Left hindlimb (tissue), 1 donor: Measurements from ENCODE around the gene AP3M1.

Source experiments
- DNase-seq: peaks from one replicate; pipeline ENCODE4 v3.0.0-alpha.2; 2018

The AP3M1 gene

GRCh38 chr10:74077416-74077815, 73.2 kb downstream of the AP3M1 start:
- no peak for DNase-seq

DNA sequence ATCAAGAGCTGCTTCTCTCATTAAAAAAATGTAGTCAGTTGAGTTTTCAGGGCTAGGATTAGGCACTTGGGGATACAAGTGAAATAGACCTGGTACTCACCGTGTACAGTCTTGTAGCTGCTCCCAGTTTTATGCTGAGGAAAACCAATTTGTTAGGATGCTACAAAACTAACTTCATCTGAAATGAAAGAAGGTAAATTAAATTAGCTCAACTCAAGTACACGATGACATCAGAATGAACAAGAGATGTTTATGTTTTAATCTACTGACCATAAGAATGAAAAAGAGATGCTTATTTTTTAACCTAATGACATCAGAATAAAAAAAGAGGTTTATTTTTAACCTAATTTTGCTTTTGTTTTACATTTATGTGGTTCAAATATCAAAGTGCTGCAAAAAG, 73.7 kb downstream of the AP3M1 start:
- no peak for DNase-seq

- DNase-seq, result no peak
Observed at GRCh38 chr10:74075906-74076305, 74.7 kb downstream of the AP3M1 start.

DNA sequence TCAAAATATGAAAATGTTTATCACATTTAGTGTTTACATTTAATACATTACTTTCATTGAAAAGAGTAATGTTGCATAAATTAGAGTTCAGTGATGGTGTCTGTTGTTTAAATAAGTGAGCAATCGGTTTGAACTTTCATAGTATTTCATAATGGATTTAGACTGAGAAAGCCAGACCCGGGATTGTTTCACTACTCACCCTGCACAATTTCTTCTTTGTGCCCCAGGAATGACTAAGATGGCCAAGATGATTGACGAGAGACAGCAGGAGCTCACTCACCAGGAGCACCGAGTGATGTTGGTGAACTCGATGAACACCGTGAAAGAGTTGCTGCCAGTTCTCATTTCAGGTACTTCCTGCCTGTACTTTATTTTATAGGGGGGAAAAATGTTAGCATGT, 78.1 kb downstream of the AP3M1 start:
- no peak for DNase-seq

GRCh38 chr10:74071157-74071556, 79.5 kb downstream of the AP3M1 start:
- no peak for DNase-seq
